ENCODE data around the gene ICE2.

GRCh38 chr15:60518511-60518910 is 39.6 kb upstream of the ICE2 start:
- no peak for TF ChIP-seq POLR2A (IDR thresholded peaks at IDR 0.05)
- TF ChIP-seq, protein P1, sequence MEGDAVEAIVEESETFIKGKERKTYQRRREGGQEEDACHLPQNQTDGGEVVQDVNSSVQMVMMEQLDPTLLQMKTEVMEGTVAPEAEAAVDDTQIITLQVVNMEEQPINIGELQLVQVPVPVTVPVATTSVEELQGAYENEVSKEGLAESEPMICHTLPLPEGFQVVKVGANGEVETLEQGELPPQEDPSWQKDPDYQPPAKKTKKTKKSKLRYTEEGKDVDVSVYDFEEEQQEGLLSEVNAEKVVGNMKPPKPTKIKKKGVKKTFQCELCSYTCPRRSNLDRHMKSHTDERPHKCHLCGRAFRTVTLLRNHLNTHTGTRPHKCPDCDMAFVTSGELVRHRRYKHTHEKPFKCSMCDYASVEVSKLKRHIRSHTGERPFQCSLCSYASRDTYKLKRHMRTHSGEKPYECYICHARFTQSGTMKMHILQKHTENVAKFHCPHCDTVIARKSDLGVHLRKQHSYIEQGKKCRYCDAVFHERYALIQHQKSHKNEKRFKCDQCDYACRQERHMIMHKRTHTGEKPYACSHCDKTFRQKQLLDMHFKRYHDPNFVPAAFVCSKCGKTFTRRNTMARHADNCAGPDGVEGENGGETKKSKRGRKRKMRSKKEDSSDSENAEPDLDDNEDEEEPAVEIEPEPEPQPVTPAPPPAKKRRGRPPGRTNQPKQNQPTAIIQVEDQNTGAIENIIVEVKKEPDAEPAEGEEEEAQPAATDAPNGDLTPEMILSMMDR (IDR thresholded peaks at IDR 0.05) = no peak
